GM19324 (cell line): ENCODE results near the gene STH.

Source experiments
- ATAC-seq: cut with Tn5 transposase; IDR thresholded peaks from one replicate; pipeline ENCODE4 v1.9.1; 2021; ENCODE audit warnings: mild to moderate bottlenecking, moderate library complexity; ENCODE audit not compliant: unreplicated experiment, low FRiP score

The STH gene

GRCh38 chr17:45982791-45983613, 16.0 kb upstream of the STH start:
- no peak for ATAC-seq

GRCh38 chr17:45983614-45984310, 15.3 kb upstream of the STH start:
- ATAC-seq = no peak

GRCh38 chr17:45984368-45984767, 14.7 kb upstream of the STH start:
- no peak for ATAC-seq

GRCh38 chr17:45985447-45985846, 13.6 kb upstream of the STH start:
- ATAC-seq = no peak

GRCh38 chr17:45986056-45986455, 13.0 kb upstream of the STH start:
- no peak for ATAC-seq

- ATAC-seq = no peak
Measured at GRCh38 chr17:45987706-45988105, 11.3 kb upstream of the STH start.

- ATAC-seq = no peak
Measured at GRCh38 chr17:45989759-45990158, 9.3 kb upstream of the STH start.

GRCh38 chr17:45990886-45991285, 8.2 kb upstream of the STH start:
- no peak for ATAC-seq

- ATAC-seq = no peak
Measured at GRCh38 chr17:45991341-45991740, 7.7 kb upstream of the STH start.

- ATAC-seq = no peak
Measured at GRCh38 chr17:45992175-45992574, 6.9 kb upstream of the STH start.

GRCh38 chr17:45992904-45993303, 6.1 kb upstream of the STH start:
- no peak for ATAC-seq

GRCh38 chr17:45993962-45994627, 5.0 kb upstream of the STH start:
- no peak for ATAC-seq

- no peak for ATAC-seq
Measured at GRCh38 chr17:45994987-45995386, 4.1 kb upstream of the STH start.

- ATAC-seq = no peak
Measured at GRCh38 chr17:45995627-45996270, 3.3 kb upstream of the STH start.

GRCh38 chr17:45996282-45996937, 2.6 kb upstream of the STH start:
- ATAC-seq = no peak

- ATAC-seq = no peak
Measured at GRCh38 chr17:45997166-45997565, 1.9 kb upstream of the STH start.

- no peak for ATAC-seq
Measured at GRCh38 chr17:45997624-45998023, 1.4 kb upstream of the STH start.

- ATAC-seq = no peak
Measured at GRCh38 chr17:45999900-46000290, 845 bp downstream of the STH start.

GRCh38 chr17:46000292-46000691, 1.2 kb downstream of the STH start:
- ATAC-seq = no peak

- ATAC-seq = no peak
Measured at GRCh38 chr17:46000757-46001156, 1.7 kb downstream of the STH start.
